Neural progenitor cell (in vitro differentiated cells): ENCODE data around the gene APIP.

ENCODE experiments used
- EZH2 ChIP-seq: fragments of 200-600 bp; sonication (generic); IDR thresholded peaks from 2 replicates; pipeline ENCODE4 v1.6.1; 2017; ENCODE audit warnings: antibody characterized with exemption, mild to moderate bottlenecking, moderate library complexity
- TF ChIP-seq, protein P1 (sequence below): fragments of 200-600 bp; sonication (generic); IDR thresholded peaks from 2 replicates; pipeline ENCODE4 v1.5.1; 2017; ENCODE audit warnings: antibody characterized with exemption, mild to moderate bottlenecking

DNA sequence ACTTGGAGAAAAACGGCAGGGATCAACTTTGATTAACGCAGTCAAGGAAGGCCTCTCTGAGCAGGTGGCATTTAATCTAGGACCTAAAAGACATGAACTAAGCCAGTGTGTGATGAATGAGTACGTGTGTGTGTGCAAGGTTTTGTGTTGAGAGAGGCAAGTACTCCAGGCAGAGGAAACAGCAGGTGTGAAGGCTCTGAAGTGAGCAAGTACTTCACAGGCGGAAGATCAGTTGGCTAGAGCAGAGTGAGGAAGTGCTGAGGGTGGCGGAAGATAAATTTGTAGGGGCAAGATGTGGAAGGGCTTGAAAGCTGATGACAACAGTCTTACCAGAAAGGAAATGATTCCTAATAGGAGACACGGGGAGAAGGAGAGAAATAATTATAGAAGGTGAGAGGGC is 6.8 kb downstream of the APIP start:
- TF ChIP-seq, protein P1, sequence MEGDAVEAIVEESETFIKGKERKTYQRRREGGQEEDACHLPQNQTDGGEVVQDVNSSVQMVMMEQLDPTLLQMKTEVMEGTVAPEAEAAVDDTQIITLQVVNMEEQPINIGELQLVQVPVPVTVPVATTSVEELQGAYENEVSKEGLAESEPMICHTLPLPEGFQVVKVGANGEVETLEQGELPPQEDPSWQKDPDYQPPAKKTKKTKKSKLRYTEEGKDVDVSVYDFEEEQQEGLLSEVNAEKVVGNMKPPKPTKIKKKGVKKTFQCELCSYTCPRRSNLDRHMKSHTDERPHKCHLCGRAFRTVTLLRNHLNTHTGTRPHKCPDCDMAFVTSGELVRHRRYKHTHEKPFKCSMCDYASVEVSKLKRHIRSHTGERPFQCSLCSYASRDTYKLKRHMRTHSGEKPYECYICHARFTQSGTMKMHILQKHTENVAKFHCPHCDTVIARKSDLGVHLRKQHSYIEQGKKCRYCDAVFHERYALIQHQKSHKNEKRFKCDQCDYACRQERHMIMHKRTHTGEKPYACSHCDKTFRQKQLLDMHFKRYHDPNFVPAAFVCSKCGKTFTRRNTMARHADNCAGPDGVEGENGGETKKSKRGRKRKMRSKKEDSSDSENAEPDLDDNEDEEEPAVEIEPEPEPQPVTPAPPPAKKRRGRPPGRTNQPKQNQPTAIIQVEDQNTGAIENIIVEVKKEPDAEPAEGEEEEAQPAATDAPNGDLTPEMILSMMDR = no peak
- TF ChIP-seq EZH2 = no peak
